H1 (cell line): ENCODE results near the gene BMERB1.
"Not testable (repeated sequence)": the region's sequence is repeated elsewhere in the genome, so short reads cannot be mapped to it uniquely, and the experiment has no call there.

ENCODE experiments used
- CBX5 ChIP-seq: fragments of 300-800, 300-1000 bp; sonication (generic); IDR thresholded peaks from 2 replicates; pipeline ENCODE4 v1.7.1; 2016; ENCODE audit warnings: antibody characterized with exemption, low read length, low read depth
- CTCF ChIP-seq, 3 experiments: IDR thresholded peaks; 1 replicate in 2 of 3; 2 replicates in 1 of 3; pipeline versions ENCODE4 v1.5.1 to v1.6.1; 2011; ENCODE audit warnings: low read length in 3 of 3, mild to moderate bottlenecking in 3 of 3, inconsistent platforms in 2 of 3, low read depth in 1 of 3, moderate library complexity in 1 of 3; ENCODE audit not compliant: insufficient read depth in 1 of 3; ENCODE audit errors: control extremely low read depth in 1 of 3
- HDAC2 ChIP-seq, 2 experiments: fragments of 300-600 bp in 1 of 2; sonication (generic) in 1 of 2; IDR thresholded peaks; 2 replicates each; pipeline ENCODE4 v1.6.1; 2011 to 2012; ENCODE audit warnings: low read depth in 2 of 2, low read length in 2 of 2, mild to moderate bottlenecking in 2 of 2, moderate library complexity in 2 of 2, borderline replicate concordance in 1 of 2, inconsistent platforms in 1 of 2
- POLR2A ChIP-seq, 2 experiments: IDR thresholded peaks; 1 replicate in 1 of 2; 2 replicates in 1 of 2; pipeline ENCODE4 v1.6.1; 2011; ENCODE audit warnings: low read depth in 2 of 2, low read length in 2 of 2, mild to moderate bottlenecking in 2 of 2; ENCODE audit errors: control extremely low read depth in 1 of 2
- POLR2AphosphoS5 ChIP-seq: IDR thresholded peaks from 2 replicates; pipeline ENCODE4 v1.6.1; 2011; ENCODE audit warnings: low read depth, low read length
- RFX5 ChIP-seq: IDR thresholded peaks from 2 replicates; pipeline ENCODE4 v1.6.1; 2011; ENCODE audit warnings: low read depth, low read length, improper control_type of control experiment, borderline replicate concordance
- SIX5 ChIP-seq: IDR thresholded peaks from 2 replicates; pipeline ENCODE4 v1.6.1; 2011; ENCODE audit warnings: mild to moderate bottlenecking, low read depth, low read length
- SRF ChIP-seq: IDR thresholded peaks from 2 replicates; pipeline ENCODE4 v1.6.1; 2011; ENCODE audit warnings: mild to moderate bottlenecking, low read depth, low read length, moderate library complexity
- SUZ12 ChIP-seq: fragments of 200-600 bp; sonication (generic); IDR thresholded peaks from 2 replicates; pipeline ENCODE4 v1.6.1; 2012; ENCODE audit warnings: mild to moderate bottlenecking, inconsistent platforms, low read length, moderate library complexity, mixed read lengths
- TAF7 ChIP-seq: optimal IDR thresholded peaks from 2 replicates; pipeline ENCODE3; 2011; ENCODE audit warnings: low read depth, mild to moderate bottlenecking, inconsistent platforms, low read length, moderate library complexity, borderline replicate concordance
- TEAD4 ChIP-seq: IDR thresholded peaks from 2 replicates; pipeline ENCODE4 v1.6.1; 2012; ENCODE audit warnings: low read depth, low read length, inconsistent platforms, mixed read lengths
- ZNF274 ChIP-seq: IDR thresholded peaks from 2 replicates; pipeline ENCODE4 v1.7.0; 2012; ENCODE audit warnings: low read length, borderline replicate concordance; ENCODE audit errors: extremely low read depth
- TF ChIP-seq, protein P1 (sequence below): IDR thresholded peaks from 2 replicates; pipeline ENCODE4 v1.6.1; 2011; ENCODE audit warnings: low read depth, mild to moderate bottlenecking, low read length; ENCODE audit not compliant: insufficient read depth

DNA sequence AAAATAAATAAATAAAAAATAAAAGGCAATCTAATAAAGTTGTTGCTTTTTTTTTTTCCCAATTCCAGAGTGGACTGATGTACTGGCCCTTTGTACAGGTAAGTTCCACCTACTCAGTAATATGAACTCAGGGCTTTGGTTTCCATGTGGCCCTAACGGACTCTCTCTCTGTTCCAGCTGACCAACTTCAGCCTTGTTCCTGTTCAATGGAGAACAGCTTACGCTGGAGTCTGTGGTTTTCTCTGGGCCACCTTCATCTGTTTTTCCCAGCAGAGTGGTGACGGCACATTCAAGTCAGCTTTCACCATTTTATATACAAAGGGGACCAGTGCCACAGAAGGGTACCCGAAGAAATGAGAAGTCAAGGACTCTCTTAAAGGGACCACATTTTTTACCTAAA, 26.6 kb upstream of the BMERB1 start:
- not testable (repeated sequence) for TF ChIP-seq CTCF (IDR thresholded peaks at IDR 0.05; ENCODE audit: control extremely low read depth in 1 of 3, insufficient read depth in 1 of 3, low read depth in 1 of 3, low read length in 3 of 3); TEAD4; SRF; ZNF274; POLR2A (IDR thresholded peaks at IDR 0.05; ENCODE audit: control extremely low read depth in 1 of 2, low read depth in 2 of 2, low read length in 2 of 2); POLR2AphosphoS5; SUZ12; HDAC2 (IDR thresholded peaks at IDR 0.05; ENCODE audit: borderline replicate concordance in 1 of 2, low read depth in 2 of 2, low read length in 2 of 2); CBX5; TAF7; RFX5; SIX5
- TF ChIP-seq, protein P1, sequence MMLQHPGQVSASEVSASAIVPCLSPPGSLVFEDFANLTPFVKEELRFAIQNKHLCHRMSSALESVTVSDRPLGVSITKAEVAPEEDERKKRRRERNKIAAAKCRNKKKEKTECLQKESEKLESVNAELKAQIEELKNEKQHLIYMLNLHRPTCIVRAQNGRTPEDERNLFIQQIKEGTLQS: not testable (repeated sequence)
